Ishikawa (cell line): ENCODE results near the gene IFNK.

ENCODE experiments used
- CEBPB ChIP-seq: IDR thresholded peaks from 2 replicates; pipeline ENCODE4 v1.6.1; 2012
- EGR1 ChIP-seq: IDR thresholded peaks from 2 replicates; pipeline ENCODE4 v1.6.1; 2012
- FOXM1 ChIP-seq: IDR thresholded peaks from 2 replicates; pipeline ENCODE4 v1.6.1; 2012; ENCODE audit warnings: low read depth, borderline replicate concordance
- MAX ChIP-seq: IDR thresholded peaks from 2 replicates; pipeline ENCODE4 v1.6.1; 2012
- RAD21 ChIP-seq: IDR thresholded peaks from 2 replicates; pipeline ENCODE4 v1.6.1; 2012; ENCODE audit warnings: low read depth
- REST ChIP-seq: IDR thresholded peaks from 2 replicates; pipeline ENCODE4 v1.6.1; 2012; ENCODE audit warnings: low read depth, mild to moderate bottlenecking
- TCF12 ChIP-seq: IDR thresholded peaks from 2 replicates; pipeline ENCODE4 v1.6.1; 2012; ENCODE audit warnings: low read depth
- TEAD4 ChIP-seq: IDR thresholded peaks from 2 replicates; pipeline ENCODE4 v1.6.1; 2012
- USF1 ChIP-seq: IDR thresholded peaks from 2 replicates; pipeline ENCODE4 v1.6.1; 2012
- YY1 ChIP-seq: IDR thresholded peaks from 2 replicates; pipeline ENCODE4 v1.6.1; 2012; ENCODE audit warnings: low read depth
- ZBTB7A ChIP-seq: IDR thresholded peaks from 2 replicates; pipeline ENCODE4 v1.6.1; 2012; ENCODE audit warnings: low read depth

GRCh38 chr9:27487128-27487640 is 36.9 kb upstream of the IFNK start:
- TF ChIP-seq FOXM1, result no peak
- no peak for TF ChIP-seq ZBTB7A
- no peak for TF ChIP-seq REST
- TF ChIP-seq TEAD4, result no peak
- no peak for TF ChIP-seq USF1
- no peak for TF ChIP-seq RAD21
- TF ChIP-seq MAX, result no peak
- TF ChIP-seq CEBPB, result no peak
- TF ChIP-seq TCF12, result no peak
- TF ChIP-seq YY1, result no peak
- no peak for TF ChIP-seq EGR1
